Posterior cingulate gyrus (tissue), 11 donors: Measurements from ENCODE around the gene TADA2B.

Source experiments
- DNase-seq, 10 donors: peaks; one replicate each; pipeline versions ENCODE4 v3.0.0 to v3.0.0-alpha.2; 2020 to 2021; ENCODE audit warnings: mixed read lengths in 3 of 10
- intact Hi-C: fragments of 100-400 bp; cut with DNase I; formaldehyde crosslinking; loops from one replicate; pipeline ENCODE4 v1.15.1; 2023

The TADA2B gene

GRCh38 chr4:7016512-7016911 lies 26.7 kb upstream of the TADA2B start:
- intact Hi-C loops: no loop called here
- peak in 1 of 10 donors; percentile 10 for DNase-seq

GRCh38 chr4:7017446-7018048 lies 25.6 kb upstream of the TADA2B start:
- peak in 1 of 10 donors; percentile 81 for DNase-seq
- intact Hi-C loops: no loop called here

- peak in 1 of 10 donors; percentile 51 for DNase-seq
- intact Hi-C loops: no loop called here
These were observed 24.9 kb upstream of the TADA2B start for GRCh38 chr4:7018281-7018680.

- DNase-seq: peak in 1 of 10 donors; percentile 56
- intact Hi-C loops: no loop called here
These were observed 23.8 kb upstream of the TADA2B start for GRCh38 chr4:7019367-7019766.

GRCh38 chr4:7020290-7020689 lies 22.9 kb upstream of the TADA2B start:
- peak in 1 of 10 donors; percentile 9 for DNase-seq
- intact Hi-C loops: no loop called here

GRCh38 chr4:7020856-7021255 lies 22.3 kb upstream of the TADA2B start:
- DNase-seq: peak in 1 of 10 donors; percentile 61
- intact Hi-C loops: no loop called here

- DNase-seq: peak in 1 of 10 donors; percentile 11
- intact Hi-C loops: no loop called here
These were observed 21.8 kb upstream of the TADA2B start for GRCh38 chr4:7021355-7021754.

GRCh38 chr4:7021930-7022664 lies 21.1 kb upstream of the TADA2B start:
- intact Hi-C loops: no loop called here
- peak in 1 of 10 donors; percentile 46 for DNase-seq

- intact Hi-C loops: no loop called here
- DNase-seq: peak in 2 of 10 donors; percentile 66 to 86
These were observed 19.7 kb upstream of the TADA2B start for GRCh38 chr4:7023486-7023885.

- peak in 2 of 10 donors; percentile 47 to 58 for DNase-seq
- intact Hi-C loops: no loop called here
These were observed 19.3 kb upstream of the TADA2B start for GRCh38 chr4:7023901-7024300.

GRCh38 chr4:7024336-7024890 lies 18.8 kb upstream of the TADA2B start:
- peak in 2 of 10 donors; percentile 40 to 78 for DNase-seq
- intact Hi-C loops: no loop called here

- intact Hi-C loops: no loop called here
- peak in 2 of 10 donors; percentile 64 to 77 for DNase-seq
These were observed 18.1 kb upstream of the TADA2B start for GRCh38 chr4:7025040-7025602.

- intact Hi-C loops: no loop called here
- peak in 1 of 10 donors; percentile 69 for DNase-seq
These were observed 17.1 kb upstream of the TADA2B start for GRCh38 chr4:7026107-7026506.

- DNase-seq: peak in 1 of 10 donors; percentile 33
- intact Hi-C loops: no loop called here
These were observed 15.9 kb upstream of the TADA2B start for GRCh38 chr4:7027284-7027683.

- peak in 1 of 10 donors; percentile 12 for DNase-seq
- intact Hi-C loops: no loop called here
These were observed 15.3 kb upstream of the TADA2B start for GRCh38 chr4:7027913-7028312.

- intact Hi-C loops: no loop called here
- peak in 5 of 10 donors; percentile 35 to 87 (median 46) for DNase-seq
These were observed 14.0 kb upstream of the TADA2B start for GRCh38 chr4:7029212-7029611.

- peak in 1 of 10 donors; percentile 73 for DNase-seq
- intact Hi-C loops: no loop called here
These were observed 13.3 kb upstream of the TADA2B start for GRCh38 chr4:7029921-7030320.

- intact Hi-C loops: no loop called here
- peak in 1 of 10 donors; percentile 24 for DNase-seq
These were observed 12.3 kb upstream of the TADA2B start for GRCh38 chr4:7030856-7031255.

- intact Hi-C loops: no loop called here
- DNase-seq: peak in 1 of 10 donors; percentile 61
These were observed 11.4 kb upstream of the TADA2B start for GRCh38 chr4:7031558-7032449.

- DNase-seq: no peak
- intact Hi-C loops: no loop called here
These were observed 10.6 kb upstream of the TADA2B start for GRCh38 chr4:7032596-7032995.
